Measurements from ENCODE around the gene ZNF648.
"Not testable (repeated sequence)": the region's sequence is repeated elsewhere in the genome, so short reads cannot be mapped to it uniquely, and the experiment has no call there.

The ZNF648 gene, protein sequence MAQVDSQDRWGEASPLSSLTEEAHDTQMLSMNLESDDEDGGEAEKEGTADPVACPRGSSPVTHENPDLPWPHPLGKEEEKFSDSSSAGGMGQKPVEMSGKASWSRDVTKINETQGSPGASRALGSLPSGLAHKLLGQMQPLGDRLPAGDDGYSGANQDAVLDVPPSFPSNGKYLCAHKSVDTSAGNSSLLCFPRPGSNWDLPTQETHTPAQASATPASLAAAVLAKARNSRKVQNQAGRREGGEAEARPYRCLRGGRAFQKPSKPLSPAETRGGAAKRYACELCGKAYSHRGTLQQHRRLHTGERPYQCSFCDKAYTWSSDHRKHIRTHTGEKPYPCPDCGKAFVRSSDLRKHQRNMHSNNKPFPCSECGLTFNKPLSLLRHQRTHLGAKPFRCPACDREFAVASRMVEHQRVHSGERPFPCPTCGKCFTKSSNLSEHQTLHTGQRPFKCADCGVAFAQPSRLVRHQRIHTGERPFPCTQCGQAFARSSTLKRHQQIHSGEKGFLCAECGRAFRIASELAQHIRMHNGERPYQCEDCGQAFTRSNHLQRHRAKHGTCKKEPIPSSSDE

GRCh38 chr1:182061594-182061993 lies at the start of gene ZNF648:
TSS of gene ZNF648 (minus strand) at chr1:182061712. CDS start at chr1:182058010, 3,702 bp downstream.
- no peak for DNase-seq (ENCODE audit: low read depth in 3 of 3)

DNA sequence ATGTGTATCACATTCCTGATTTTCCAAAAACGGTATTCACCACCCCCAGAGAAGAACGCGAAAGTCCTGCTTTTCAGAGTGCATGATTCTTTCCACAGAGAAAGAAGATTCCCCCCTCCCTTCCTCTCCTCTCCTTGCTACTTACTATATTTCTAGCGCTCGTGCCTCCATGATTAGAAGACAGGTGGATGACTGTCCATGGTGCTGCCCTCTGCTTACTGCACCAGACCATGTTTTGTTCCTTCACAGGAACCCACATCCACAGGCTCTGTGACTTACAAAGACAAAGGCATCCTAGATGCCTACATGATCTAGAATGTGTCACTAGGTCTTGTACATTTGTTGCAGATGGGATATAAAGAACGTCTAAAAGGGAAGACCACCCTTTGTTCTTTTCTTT lies 49.1 kb upstream of the ZNF648 start:
- DNase-seq (ENCODE audit: low read depth in 3 of 3), result no peak

DNA sequence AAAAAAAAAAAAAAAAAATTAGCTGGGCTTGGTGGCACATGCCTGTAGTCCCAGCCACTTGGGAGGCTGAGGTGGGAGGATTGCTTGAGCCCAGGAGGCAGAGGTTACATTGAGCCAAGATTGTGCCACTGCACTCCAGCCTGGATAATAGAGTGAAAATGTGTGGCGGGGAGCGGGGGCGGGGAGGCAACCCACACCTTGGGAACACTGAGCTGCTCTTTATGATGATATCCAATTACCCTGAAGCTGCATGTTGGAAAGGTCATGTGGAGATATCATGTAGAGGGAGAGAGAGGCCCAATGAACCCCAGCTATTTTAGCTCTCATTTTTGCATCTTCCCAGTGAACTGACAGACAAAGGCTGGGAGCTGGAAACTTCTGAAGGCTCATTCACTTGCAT lies 48.3 kb upstream of the ZNF648 start:
- no peak for DNase-seq (ENCODE audit: low read depth in 3 of 3)

- no peak for DNase-seq (ENCODE audit: low read depth in 3 of 3)
Observed at GRCh38 chr1:182107209-182107608, 45.7 kb upstream of the ZNF648 start.

DNA sequence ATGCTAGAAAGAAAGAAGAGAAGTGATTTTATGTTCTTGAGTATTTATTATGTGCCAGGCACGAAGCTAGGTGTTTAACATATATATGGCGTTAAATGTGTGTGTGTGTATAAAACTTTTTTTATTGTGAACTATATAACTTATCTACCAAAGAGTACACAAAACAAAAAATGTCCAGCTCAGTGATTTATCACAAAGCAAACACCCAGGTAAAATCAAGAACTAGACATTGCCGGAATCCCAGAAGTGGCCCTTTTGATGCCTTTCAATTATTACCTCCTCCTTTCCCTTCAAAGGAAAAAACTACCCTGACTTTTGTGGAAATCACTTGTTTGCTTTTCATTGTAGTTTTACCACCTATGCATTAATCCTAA lies 40.5 kb upstream of the ZNF648 start:
- DNase-seq (ENCODE audit: low read depth in 3 of 3), result no peak

DNA sequence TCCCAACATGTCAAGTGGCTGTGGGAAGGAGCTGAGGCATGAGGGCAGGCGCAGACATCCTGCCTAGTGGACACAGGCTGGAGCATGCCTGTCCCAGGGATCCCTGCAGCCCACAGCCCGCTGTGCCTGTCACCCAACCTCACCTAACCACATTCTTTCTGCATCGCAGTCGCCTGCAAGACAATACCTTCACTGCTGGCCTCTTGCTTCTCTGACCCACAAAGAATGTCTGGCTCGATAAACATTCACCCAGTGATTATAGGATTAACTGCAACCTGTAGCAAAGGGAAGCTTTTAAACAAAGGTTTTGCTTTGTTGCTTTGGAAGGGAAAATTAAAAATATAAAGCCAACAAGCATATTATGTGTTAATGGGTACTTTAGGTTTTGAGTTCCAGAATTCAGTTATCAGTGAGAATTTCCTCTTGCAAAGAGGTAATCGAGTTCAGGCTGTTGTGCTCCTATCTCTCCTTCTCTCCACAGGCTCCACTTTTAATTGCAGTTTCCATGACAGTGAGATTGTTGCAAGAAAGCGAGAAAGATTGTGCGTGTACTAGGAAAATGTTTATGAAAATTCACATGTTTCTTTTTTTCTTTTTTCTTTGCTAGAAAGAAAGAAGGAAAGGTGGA lies 40.0 kb upstream of the ZNF648 start:
- no peak for DNase-seq (ENCODE audit: low read depth in 3 of 3)

GRCh38 chr1:182098301-182098700 lies 36.8 kb upstream of the ZNF648 start:
- no peak for DNase-seq (ENCODE audit: low read depth in 3 of 3)

DNA sequence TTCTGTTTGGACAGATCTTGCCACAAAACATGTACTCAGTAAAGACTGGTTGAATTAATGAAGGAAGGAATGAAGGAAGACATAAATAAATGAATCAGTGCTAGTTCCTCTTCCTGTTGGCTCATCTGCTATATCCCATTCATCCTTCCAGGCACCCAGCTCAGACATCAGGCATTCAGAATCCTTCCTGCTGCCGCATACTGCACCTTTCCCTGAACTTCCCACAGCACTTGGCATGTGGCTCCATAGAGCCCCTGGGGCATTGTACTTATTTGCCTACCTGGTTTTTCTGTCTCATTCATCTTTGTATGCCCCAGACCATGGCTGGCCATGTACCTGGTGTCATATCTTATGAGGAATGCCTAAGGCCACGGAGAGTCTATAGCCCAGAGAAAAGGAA lies 34.4 kb upstream of the ZNF648 start:
- no peak for DNase-seq (ENCODE audit: low read depth in 3 of 3)

- not testable (repeated sequence) for DNase-seq (ENCODE audit: low read depth in 3 of 3)
Observed at GRCh38 chr1:182094514-182095005, 33.0 kb upstream of the ZNF648 start.

DNA sequence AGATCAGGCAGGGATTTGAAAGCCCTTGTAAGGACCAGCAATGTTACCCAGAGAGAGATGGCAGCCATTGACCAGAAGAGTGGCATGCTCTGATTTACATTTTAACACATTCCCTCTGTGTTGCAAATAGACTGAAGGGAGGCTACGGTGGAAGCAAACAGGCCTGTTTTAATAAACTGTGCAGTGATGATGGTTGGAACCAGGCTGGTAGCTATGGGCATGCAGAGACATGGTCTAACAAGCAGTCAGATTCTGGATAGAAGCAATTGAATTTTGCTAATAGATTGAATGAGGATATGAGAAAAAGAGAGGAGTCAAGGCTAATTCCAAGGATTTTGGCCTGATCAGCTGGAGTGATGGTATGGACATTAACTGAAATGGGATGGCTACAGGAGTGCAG lies 32.3 kb upstream of the ZNF648 start:
- no peak for DNase-seq (ENCODE audit: low read depth in 3 of 3)

- no peak for DNase-seq (ENCODE audit: low read depth in 3 of 3)
Observed at GRCh38 chr1:182092336-182092735, 30.8 kb upstream of the ZNF648 start.

- DNase-seq (ENCODE audit: low read depth in 3 of 3), result no peak
Observed at GRCh38 chr1:182091083-182091482, 29.6 kb upstream of the ZNF648 start.

DNA sequence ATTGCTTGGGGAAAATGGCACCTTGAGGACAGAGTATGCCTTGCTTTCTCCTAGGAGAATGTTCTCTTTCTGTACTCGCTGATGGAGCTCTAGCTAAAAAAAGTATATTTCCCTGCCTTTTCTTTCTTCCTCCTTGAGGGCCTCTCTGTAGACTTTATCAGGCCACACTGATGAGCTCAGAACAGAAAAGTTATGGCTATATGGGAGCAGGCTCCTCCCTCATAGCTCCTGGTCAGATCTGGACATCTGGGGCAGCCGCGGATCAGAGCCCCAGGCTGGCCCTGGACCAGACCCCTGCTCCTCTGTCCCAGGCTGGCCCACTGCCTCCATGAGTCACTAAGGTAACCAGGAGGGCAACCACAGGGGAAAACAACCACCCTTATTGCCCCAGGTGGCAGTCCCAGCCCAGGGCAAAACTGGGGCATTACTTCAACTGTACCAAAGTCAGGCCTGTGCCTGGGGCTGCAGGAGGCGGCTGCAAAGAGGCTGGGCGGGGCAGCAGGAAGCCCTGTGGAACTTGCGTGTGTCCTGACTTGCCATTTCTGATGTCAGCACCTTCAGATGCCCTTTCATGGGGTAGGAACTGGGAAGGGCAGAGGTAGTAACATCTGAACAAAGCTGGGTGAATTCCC lies 26.3 kb upstream of the ZNF648 start:
- DNase-seq (ENCODE audit: low read depth in 3 of 3), result no peak

- DNase-seq (ENCODE audit: low read depth in 3 of 3), result no peak
Observed at GRCh38 chr1:182087304-182087703, 25.8 kb upstream of the ZNF648 start.

- DNase-seq (ENCODE audit: low read depth in 3 of 3), result no peak
Observed at GRCh38 chr1:182086620-182087019, 25.1 kb upstream of the ZNF648 start.

DNA sequence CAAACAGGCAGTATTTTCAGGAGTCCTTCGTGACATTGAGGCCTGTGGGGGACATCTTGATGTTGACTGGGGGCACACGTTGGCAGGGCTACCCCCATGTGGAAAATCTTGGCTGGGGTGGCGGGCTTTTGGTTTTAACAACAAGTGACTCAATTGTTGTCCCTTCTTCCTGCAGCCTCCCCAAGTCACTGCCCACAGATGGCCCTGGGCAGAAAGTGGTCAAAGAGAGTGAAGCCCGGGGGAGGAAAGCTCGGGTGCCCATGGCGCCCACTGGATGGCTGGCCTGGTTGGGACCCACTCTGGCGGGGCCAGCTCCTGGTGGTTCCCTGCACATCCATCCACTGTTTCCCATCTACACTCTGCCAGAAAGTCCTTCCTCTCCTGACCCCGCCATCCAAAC lies 24.6 kb upstream of the ZNF648 start:
- DNase-seq (ENCODE audit: low read depth in 3 of 3), result no peak

GRCh38 chr1:182085726-182086125 lies 24.2 kb upstream of the ZNF648 start:
- no peak for DNase-seq (ENCODE audit: low read depth in 3 of 3)

- peak; percentile 52 to 57 (median 53) for DNase-seq (ENCODE audit: low read depth in 3 of 3)
Observed at GRCh38 chr1:182084487-182085316, 23.2 kb upstream of the ZNF648 start.

DNA sequence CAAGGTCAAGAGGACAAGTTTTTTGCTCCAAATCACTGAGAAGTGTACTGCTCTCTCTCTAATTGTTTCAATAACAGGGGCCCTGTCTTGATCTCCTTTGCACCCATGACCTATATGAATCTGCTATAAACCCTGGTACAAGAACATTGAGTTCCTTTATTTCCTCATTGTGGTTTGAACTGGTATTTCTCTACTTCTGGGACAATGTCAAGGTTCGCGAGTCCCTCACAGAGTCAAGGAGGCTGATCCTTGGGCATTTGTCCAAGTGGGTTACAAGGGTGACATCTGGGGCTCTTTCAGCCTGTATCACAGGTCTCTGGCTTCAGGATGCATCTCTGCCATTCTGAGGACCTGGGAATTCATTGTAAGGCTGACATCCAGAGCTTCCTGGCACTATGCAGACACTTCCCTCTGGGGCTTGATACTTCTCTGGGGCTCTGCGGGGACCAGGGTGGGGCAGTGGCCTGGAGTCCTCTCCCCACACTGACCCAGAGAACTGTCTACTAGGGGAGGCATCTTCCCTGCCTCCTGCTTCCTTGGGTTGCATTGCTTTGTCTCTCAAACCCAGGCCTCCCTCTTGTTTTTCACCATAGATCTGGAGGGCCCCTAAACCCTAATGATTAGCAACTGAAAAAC lies 22.5 kb upstream of the ZNF648 start:
- no peak for DNase-seq (ENCODE audit: low read depth in 3 of 3)

GRCh38 chr1:182080955-182081582 lies 19.6 kb upstream of the ZNF648 start:
- no peak for DNase-seq (ENCODE audit: low read depth in 3 of 3)

- no peak for DNase-seq (ENCODE audit: low read depth in 3 of 3)
Observed at GRCh38 chr1:182080040-182080439, 18.5 kb upstream of the ZNF648 start.
